Vagina (tissue), 2 donors: ENCODE data around the gene GMPPA. TPM values are rescaled to one million over a fixed set of nuclear protein-coding genes. Genes with fewer than 3 reads are reported as not detected.

Experiments
- DNase-seq, 2 donors: peaks; one replicate each; pipeline ENCODE4 v3.0.0-alpha.2; 2017; ENCODE audit errors: extremely low spot score in 2 of 2
- H3K27ac ChIP-seq: fragments of 200-600 bp; sonication (generic); one replicate; pipeline ENCODE4 v1.5.1; 2019
- H3K27me3 ChIP-seq: fragments of 200-600 bp; sonication (generic); one replicate; pipeline ENCODE4 v1.5.1; 2019
- H3K36me3 ChIP-seq, 2 donors: fragments of 200-600 bp; sonication (generic); one replicate each; pipeline ENCODE4 v1.5.1; 2017 to 2019
- H3K4me1 ChIP-seq: fragments of 200-600 bp; sonication (generic); one replicate; pipeline ENCODE4 v1.5.1; 2019
- H3K4me3 ChIP-seq, 2 donors: fragments of 200-600 bp; sonication (generic); 1 replicate in 1 of 2; 2 replicates in 1 of 2; pipeline ENCODE4 v1.5.1; 2016 to 2019
- H3K9me3 ChIP-seq: fragments of 200-600 bp; sonication (generic); one replicate; pipeline ENCODE4 v1.5.1; 2019
- POLR2A ChIP-seq, 2 donors: fragments of 450-650 bp; IDR thresholded peaks; one replicate each; pipeline ENCODE4 v1.6.1; 2017; ENCODE audit warnings: antibody characterized with exemption in 2 of 2, mild to moderate bottlenecking in 2 of 2, moderate library complexity in 2 of 2
- POLR2AphosphoS5 ChIP-seq, 2 donors: sonication (generic); formaldehyde crosslinking; IDR thresholded peaks; one replicate each; pipeline ENCODE4 v1.9.0; 2017; ENCODE audit warnings: antibody characterized with exemption in 2 of 2, mild to moderate bottlenecking in 2 of 2, low read depth in 1 of 2; ENCODE audit not compliant: insufficient read depth in 1 of 2
- intact Hi-C: fragments of 100-400 bp; cut with DNase I; formaldehyde crosslinking; loops from one replicate; pipeline ENCODE4 v1.15.1; 2023
- total RNA-seq: library from RNA; depleted of rRNA; stranded (reverse); fragments of >200 nt; gene quantifications from one replicate; pipeline ENCODE4 v1.2.3, GENCODE V29; 2016
- TF ChIP-seq, protein P1 (sequence below), 3 experiments: fragments of 450-650 bp in 2 of 3; fragments of 200-600 bp in 1 of 3; sonication (generic) in 1 of 3; IDR thresholded peaks; one replicate each; pipeline ENCODE4 v1.5.1; 2017 to 2019; ENCODE audit warnings: antibody characterized with exemption in 3 of 3, mild to moderate bottlenecking in 2 of 3, moderate library complexity in 2 of 3

The GMPPA gene
- total RNA-seq, 1 donor from 2014 or later: 35.4 TPM

DNA sequence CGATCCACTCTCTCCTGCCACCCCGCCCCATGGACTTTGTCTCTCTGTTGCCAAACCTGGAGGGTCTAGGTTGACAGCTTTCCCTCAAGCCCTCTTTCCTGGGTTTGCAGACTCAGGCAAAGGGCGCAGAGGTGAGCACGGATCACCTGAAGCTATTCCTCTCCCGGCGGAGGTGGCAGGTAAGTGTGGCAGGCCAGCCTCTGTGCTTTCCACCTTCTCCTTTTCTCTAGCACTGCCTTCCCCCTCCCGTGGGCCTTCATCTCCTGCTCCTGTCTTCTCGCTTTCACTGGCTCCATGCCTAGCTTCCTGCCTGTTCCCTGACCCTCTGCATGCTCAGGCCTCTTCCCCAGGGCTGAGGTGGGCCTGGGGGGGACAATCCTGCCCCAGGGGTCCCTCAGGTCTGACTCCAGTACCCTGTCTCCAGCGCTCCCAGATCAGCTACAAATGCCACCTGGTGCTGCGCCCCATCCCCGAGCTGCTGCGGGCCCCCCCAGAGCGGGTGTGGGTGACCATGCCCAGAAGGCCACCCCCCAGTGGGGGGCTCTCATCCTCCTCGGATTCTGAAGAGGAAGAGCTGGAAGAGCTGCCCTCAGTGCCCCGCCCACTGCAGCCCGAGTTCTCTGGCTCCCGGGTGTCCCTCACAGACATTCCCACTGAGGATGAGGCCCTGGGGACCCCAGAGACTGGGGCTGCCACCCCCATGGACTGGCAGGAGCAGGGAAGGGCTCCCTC is 15.9 kb upstream of the GMPPA start:
- Histone ChIP-seq H3K27me3 (no peaks in the 10 kb centered on the region), H3K27ac (peak overlapping the region; percentile 40), H3K4me3 (no peak overlapping the region), H3K36me3 (no peaks in the 10 kb centered on the region), H3K4me1 (peaks cover 24% of the 10 kb centered on the region), H3K9me3 (no peaks in the 10 kb centered on the region)
- no peak for DNase-seq
- intact Hi-C loops: no loop called here
- TF ChIP-seq POLR2AphosphoS5 (IDR thresholded peaks at IDR 0.05; ENCODE audit: insufficient read depth in 1 of 2, low read depth in 1 of 2) (no peak), POLR2A (IDR thresholded peaks at IDR 0.05) (no peak)
- TF ChIP-seq, protein P1, sequence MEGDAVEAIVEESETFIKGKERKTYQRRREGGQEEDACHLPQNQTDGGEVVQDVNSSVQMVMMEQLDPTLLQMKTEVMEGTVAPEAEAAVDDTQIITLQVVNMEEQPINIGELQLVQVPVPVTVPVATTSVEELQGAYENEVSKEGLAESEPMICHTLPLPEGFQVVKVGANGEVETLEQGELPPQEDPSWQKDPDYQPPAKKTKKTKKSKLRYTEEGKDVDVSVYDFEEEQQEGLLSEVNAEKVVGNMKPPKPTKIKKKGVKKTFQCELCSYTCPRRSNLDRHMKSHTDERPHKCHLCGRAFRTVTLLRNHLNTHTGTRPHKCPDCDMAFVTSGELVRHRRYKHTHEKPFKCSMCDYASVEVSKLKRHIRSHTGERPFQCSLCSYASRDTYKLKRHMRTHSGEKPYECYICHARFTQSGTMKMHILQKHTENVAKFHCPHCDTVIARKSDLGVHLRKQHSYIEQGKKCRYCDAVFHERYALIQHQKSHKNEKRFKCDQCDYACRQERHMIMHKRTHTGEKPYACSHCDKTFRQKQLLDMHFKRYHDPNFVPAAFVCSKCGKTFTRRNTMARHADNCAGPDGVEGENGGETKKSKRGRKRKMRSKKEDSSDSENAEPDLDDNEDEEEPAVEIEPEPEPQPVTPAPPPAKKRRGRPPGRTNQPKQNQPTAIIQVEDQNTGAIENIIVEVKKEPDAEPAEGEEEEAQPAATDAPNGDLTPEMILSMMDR (IDR thresholded peaks at IDR 0.05): no peak

DNA sequence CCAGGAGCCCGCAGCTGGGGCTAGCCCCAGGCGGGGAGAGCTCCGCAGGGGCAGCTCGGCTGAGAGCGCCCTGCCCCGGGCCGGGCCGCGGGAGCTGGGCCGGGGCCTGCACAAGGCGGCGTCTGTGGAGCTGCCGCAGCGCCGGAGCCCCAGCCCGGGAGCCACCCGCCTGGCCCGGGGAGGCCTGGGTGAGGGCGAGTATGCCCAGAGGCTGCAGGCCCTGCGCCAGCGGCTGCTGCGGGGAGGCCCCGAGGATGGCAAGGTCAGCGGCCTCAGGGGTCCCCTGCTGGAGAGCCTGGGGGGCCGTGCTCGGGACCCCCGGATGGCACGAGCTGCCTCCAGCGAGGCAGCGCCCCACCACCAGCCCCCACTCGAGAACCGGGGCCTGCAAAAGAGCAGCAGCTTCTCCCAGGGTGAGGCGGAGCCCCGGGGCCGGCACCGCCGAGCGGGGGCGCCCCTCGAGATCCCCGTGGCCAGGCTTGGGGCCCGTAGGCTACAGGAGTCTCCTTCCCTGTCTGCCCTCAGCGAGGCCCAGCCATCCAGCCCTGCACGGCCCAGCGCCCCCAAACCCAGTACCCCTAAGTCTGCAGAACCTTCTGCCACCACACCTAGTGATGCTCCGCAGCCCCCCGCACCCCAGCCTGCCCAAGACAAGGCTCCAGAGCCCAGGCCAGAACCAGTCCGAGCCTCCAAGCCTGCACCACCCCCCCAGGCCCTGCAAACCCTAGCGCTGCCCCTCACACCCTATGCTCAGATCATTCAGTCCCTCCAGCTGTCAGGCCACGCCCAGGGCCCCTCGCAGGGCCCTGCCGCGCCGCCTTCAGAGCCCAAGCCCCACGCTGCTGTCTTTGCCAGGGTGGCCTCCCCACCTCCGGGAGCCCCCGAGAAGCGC is 15.0 kb upstream of the GMPPA start:
- DNase-seq: no peak
- TF ChIP-seq POLR2AphosphoS5 (IDR thresholded peaks at IDR 0.05; ENCODE audit: insufficient read depth in 1 of 2, low read depth in 1 of 2) (no peak), POLR2A (IDR thresholded peaks at IDR 0.05) (no peak)
- TF ChIP-seq, protein P1 (IDR thresholded peaks at IDR 0.05): no peak
- peak overlapping the region; percentile 40 for H3K27ac ChIP-seq
- H3K4me1 ChIP-seq: peaks cover 24% of the 10 kb centered on the region
- H3K4me3 ChIP-seq: peak overlapping the region; percentile 24 to 46
- intact Hi-C loops: no loop called here
- no peaks in the 10 kb centered on the region for H3K27me3 ChIP-seq
- no peaks in the 10 kb centered on the region for H3K36me3 ChIP-seq
- H3K9me3 ChIP-seq: no peaks in the 10 kb centered on the region

DNA sequence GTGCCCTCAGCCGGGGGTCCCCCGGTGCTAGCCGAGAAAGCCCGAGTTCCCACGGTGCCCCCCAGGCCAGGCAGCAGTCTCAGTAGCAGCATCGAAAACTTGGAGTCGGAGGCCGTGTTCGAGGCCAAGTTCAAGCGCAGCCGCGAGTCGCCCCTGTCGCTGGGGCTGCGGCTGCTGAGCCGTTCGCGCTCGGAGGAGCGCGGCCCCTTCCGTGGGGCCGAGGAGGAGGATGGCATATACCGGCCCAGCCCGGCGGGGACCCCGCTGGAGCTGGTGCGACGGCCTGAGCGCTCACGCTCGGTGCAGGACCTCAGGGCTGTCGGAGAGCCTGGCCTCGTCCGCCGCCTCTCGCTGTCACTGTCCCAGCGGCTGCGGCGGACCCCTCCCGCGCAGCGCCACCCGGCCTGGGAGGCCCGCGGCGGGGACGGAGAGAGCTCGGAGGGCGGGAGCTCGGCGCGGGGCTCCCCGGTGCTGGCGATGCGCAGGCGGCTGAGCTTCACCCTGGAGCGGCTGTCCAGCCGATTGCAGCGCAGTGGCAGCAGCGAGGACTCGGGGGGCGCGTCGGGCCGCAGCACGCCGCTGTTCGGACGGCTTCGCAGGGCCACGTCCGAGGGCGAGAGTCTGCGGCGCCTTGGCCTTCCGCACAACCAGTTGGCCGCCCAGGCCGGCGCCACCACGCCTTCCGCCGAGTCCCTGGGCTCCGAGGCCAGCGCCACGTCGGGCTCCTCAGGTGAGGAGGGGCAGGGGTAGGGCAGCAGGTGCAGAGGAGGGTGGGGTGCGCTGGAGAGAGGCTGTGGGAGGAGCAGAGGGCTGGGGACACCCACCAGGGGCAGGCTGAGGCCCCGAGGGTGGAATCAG is 14.1 kb upstream of the GMPPA start:
- no peak for DNase-seq
- Histone ChIP-seq H3K9me3 (no peaks in the 10 kb centered on the region), H3K4me3 (peak overlapping the region; percentile 24 to 46), H3K4me1 (peaks cover 24% of the 10 kb centered on the region), H3K27me3 (no peaks in the 10 kb centered on the region), H3K36me3 (no peaks in the 10 kb centered on the region), H3K27ac (peak overlapping the region; percentile 40)
- intact Hi-C loops: no loop called here
- TF ChIP-seq, protein P1 (IDR thresholded peaks at IDR 0.05): no peak

DNA sequence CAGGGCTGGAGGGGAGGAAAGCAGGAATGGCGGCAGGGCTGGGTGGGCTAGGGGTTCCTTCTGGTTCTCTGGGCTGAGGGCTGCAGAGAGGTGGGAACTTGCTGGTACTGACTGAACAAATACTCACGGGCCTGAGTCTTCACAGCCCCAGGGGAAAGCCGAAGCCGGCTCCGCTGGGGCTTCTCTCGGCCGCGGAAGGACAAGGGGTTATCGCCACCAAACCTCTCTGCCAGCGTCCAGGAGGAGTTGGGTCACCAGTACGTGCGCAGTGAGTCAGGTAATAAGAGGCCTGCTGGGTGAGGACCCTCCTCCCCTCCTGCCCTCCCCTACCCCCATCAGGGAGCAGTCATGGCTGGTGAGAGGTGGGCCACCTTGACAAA is 13.5 kb upstream of the GMPPA start:
- no peaks in the 10 kb centered on the region for H3K27me3 ChIP-seq
- peaks cover 24% of the 10 kb centered on the region for H3K4me1 ChIP-seq
- TF ChIP-seq POLR2A (IDR thresholded peaks at IDR 0.05) (no peak), POLR2AphosphoS5 (IDR thresholded peaks at IDR 0.05; ENCODE audit: insufficient read depth in 1 of 2, low read depth in 1 of 2) (no peak)
- TF ChIP-seq, protein P1 (IDR thresholded peaks at IDR 0.05): no peak
- H3K36me3 ChIP-seq: no peaks in the 10 kb centered on the region
- H3K9me3 ChIP-seq: no peaks in the 10 kb centered on the region
- peak overlapping the region; percentile 33 for H3K27ac ChIP-seq
- intact Hi-C loops: no loop called here
- DNase-seq: no peak
- peak overlapping the region; percentile 24 to 46 for H3K4me3 ChIP-seq
